Neuron (in vitro differentiated cells): ENCODE measurements around the gene MTHFR.

ENCODE experiments used
- H2AFZ ChIP-seq: one replicate; pipeline ENCODE4 v1.6.1; 2013; ENCODE audit warnings: low read depth, mild to moderate bottlenecking, inconsistent platforms, low read length, moderate library complexity
- H3K27me3 ChIP-seq: one replicate; pipeline ENCODE4 v1.6.1; 2013; ENCODE audit warnings: low read length; ENCODE audit not compliant: insufficient read depth
- H3K36me3 ChIP-seq: one replicate; pipeline ENCODE4 v1.6.1; 2013; ENCODE audit warnings: low read length; ENCODE audit not compliant: insufficient read depth
- H3K4me1 ChIP-seq: one replicate; pipeline ENCODE4 v1.6.1; 2013; ENCODE audit warnings: low read length; ENCODE audit not compliant: insufficient read depth
- H3K4me3 ChIP-seq: 2 replicates; pipeline ENCODE4 v1.5.1; 2013; ENCODE audit warnings: mild to moderate bottlenecking, low read length, moderate library complexity
- H3K9me3 ChIP-seq: one replicate; pipeline ENCODE4 v1.6.1; 2013; ENCODE audit warnings: low read length

The MTHFR gene

DNA sequence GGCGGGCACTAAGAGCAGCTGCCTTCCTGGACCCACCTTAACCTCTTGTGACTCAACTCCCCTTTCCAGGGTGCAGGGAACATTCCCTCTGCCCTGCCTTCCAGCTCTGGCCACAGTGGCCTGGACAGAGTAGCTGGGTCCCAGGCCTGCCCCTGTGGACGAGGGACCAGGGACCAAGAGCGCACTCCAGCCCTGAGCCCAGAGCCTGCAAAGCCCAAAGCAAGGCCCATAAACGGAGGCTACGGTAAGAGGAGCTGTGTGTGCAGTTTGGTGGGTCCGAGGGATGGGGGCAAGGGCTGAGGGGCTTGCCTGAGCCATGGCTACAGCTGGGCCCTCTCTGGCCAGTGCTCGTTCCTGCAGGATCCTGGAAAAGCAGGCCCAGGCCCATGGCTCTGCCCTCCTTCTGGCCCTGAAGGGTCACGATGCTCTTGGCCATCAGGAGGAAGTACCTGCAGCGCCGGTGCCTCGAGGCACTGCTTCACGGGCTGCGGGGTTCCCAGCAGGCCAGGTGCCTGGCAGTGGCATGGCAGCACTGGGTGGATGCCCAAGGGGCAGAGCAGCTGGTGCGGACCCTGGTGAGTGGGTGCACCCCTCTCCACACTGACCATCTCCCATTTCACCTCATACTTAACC is 17.8 kb downstream of the MTHFR start:
- peaks cover 30% of the 10 kb centered on the region for H3K4me1 ChIP-seq

DNA sequence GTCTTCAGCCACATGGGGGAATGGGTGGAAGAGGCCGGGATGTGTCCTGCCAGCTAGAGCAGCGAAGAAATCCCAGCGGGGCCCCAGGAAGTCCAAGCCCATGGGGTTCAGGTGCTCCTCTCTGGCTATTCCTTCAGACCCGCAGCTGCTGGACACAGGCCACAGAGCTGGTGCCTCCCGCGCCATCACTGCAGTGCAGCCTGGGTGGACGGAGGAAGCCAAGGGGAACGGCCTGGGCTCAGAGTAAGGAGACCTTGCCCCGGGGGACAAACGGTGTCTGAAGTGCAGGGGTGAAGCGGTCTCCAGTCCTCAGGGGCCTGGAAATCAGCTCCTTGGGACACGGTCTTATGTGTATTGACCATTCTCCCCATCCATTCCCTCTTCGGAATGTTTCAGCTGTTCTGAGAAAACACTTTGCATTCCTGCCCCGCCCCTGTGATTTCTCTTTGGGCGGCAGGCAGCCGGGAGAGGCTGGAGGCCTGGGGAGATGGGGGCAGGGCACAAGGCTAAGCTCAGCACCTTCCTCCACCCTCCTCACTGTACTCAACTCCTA is 18.4 kb downstream of the MTHFR start:
- Histone ChIP-seq H3K27me3 (peaks cover 3% of the 10 kb centered on the region), H3K36me3 (peaks cover 4% of the 10 kb centered on the region), H2AFZ (no peak overlapping the region), H3K9me3 (no peaks in the 10 kb centered on the region), H3K4me1 (peaks cover 30% of the 10 kb centered on the region), H3K4me3 (no peak overlapping the region)

More for the DNA sequence above, 17.8 kb downstream of the MTHFR start:
- H2AFZ ChIP-seq, result no peak overlapping the region
- no peak overlapping the region for H3K4me3 ChIP-seq
- peaks cover 4% of the 10 kb centered on the region for H3K36me3 ChIP-seq
- no peaks in the 10 kb centered on the region for H3K9me3 ChIP-seq
- H3K27me3 ChIP-seq, result peaks cover 3% of the 10 kb centered on the region

DNA sequence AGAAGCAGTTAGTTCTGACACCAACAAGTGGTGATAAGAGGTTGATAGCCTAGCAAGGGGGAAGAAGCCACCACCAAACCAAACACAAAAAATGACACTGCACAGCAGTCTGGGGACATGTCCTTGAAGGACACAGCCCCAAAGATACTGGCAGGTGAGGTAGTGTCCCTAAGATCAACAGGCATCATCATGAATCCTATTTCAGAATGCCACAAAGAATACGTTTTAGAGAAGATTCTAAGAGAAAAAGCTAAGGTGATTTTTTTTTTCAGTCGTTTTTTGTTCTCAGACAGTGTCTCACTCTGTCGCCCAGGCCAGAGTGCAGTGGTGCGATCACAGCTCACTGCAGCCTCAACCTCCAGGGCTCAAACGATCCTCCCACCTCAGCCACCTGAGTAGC is 19.6 kb downstream of the MTHFR start:
- Histone ChIP-seq H3K9me3 (no peaks in the 10 kb centered on the region), H3K27me3 (peaks cover 3% of the 10 kb centered on the region), H3K4me1 (peaks cover 30% of the 10 kb centered on the region), H3K4me3 (no peak overlapping the region), H3K36me3 (peaks cover 4% of the 10 kb centered on the region), H2AFZ (no peak overlapping the region)

DNA sequence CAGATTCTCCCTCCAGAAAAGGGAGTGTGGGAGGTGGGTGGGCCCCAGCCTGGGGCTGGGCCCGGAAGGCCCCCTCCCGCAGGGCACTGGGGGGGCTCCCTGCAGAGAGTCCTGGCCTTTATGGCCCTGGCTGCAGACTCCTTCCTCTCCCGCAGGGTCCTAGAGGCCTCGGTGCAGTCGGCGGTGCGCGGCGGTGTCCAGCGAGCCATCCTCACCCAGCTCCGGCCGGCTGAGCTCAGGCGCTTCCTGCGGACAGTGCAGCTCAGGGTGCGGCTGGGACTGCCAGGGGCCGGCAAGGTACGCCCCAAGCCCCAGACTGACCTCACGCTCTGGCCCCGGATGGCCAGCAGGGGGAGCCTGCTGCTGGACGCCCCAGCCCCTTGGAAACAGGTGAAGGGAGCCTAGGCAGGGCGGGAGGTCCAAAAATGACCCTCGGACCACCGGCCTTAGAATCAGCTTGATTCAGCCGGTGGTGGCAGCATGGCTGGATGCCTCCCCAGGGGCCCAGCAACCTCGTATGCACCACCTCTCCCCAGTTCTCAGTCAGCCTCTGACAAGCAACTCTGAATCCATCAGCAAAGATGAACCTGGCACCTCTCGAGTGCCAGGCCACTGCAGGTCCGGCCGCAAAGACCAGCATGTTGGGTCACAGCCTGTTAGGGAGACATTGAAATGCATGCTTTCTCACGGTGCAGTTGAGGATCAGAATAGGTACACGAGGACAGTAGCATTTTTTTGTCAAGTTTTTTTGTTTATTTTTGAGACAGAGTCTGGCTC is 20.6 kb downstream of the MTHFR start:
- H3K4me1 ChIP-seq, result peaks cover 30% of the 10 kb centered on the region
- no peaks in the 10 kb centered on the region for H3K9me3 ChIP-seq
- H3K36me3 ChIP-seq, result no peaks in the 10 kb centered on the region
- H3K4me3 ChIP-seq, result no peak overlapping the region
- peaks cover 3% of the 10 kb centered on the region for H3K27me3 ChIP-seq
- H2AFZ ChIP-seq, result peak overlapping the region; percentile 27

DNA sequence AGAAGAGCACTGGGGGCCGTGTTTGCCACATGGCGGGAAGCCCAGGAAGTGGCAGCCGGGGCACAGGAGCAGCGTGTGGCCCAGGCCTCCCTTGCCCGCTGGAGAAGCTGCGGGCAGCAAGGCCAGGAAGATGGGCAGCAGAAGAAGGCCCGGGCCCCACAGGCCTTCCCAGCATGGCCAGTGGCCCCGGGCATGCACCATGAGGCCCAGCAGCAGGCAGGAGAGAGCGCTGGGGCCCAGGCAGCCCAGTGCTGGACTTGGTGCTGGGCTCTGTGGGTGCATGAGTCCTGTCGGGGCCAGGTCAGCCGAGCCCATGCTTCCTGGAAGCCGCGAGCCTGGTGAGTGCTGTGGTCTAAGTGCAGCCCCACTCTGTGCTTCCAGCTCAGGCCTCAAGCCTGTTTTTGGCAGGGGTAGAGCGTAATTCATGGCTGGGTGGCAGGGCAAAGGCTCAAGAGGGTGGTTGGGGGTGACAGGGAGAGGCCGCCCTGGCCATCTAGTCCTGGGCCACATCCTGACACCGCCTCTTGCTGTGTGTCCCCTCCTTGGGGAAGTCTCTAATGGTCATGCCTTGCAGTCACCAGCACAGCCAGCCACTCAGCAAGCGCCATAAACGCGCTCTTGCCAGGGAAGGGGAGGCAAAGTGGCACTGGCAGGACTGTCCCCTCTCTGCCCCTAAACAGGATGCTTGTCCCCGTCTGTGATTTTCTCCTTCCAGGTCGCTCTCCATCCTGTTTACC is 21.3 kb downstream of the MTHFR start:
- H3K4me3 ChIP-seq, result no peak overlapping the region
- peak overlapping the region; percentile 27 for H2AFZ ChIP-seq
- no peaks in the 10 kb centered on the region for H3K36me3 ChIP-seq
- H3K4me1 ChIP-seq, result peaks cover 23% of the 10 kb centered on the region
- peaks cover 3% of the 10 kb centered on the region for H3K27me3 ChIP-seq
- H3K9me3 ChIP-seq, result no peaks in the 10 kb centered on the region

DNA sequence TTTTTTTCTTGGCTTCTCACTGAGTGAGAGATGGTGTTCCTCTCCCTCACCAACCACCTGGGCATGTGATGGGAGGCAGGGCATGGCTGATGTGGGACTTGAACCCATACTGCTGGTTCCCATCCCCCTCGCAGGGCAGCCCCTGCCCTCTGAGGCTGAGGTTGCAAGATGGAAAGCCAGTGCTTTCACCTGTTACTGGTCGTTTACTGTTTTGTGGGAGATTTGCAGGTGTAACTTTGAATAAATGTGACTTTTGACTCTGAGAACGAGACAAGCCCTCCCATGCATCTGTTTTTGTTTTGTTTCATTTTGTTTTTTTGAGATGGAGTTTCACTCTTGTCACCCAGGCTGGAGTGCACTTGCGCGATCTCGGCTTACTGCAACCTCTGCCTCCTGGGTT is 22.2 kb downstream of the MTHFR start:
- Histone ChIP-seq H2AFZ (no peak overlapping the region), H3K27me3 (peaks cover 3% of the 10 kb centered on the region), H3K4me3 (no peak overlapping the region), H3K4me1 (peaks cover 14% of the 10 kb centered on the region), H3K36me3 (no peaks in the 10 kb centered on the region), H3K9me3 (no peaks in the 10 kb centered on the region)

DNA sequence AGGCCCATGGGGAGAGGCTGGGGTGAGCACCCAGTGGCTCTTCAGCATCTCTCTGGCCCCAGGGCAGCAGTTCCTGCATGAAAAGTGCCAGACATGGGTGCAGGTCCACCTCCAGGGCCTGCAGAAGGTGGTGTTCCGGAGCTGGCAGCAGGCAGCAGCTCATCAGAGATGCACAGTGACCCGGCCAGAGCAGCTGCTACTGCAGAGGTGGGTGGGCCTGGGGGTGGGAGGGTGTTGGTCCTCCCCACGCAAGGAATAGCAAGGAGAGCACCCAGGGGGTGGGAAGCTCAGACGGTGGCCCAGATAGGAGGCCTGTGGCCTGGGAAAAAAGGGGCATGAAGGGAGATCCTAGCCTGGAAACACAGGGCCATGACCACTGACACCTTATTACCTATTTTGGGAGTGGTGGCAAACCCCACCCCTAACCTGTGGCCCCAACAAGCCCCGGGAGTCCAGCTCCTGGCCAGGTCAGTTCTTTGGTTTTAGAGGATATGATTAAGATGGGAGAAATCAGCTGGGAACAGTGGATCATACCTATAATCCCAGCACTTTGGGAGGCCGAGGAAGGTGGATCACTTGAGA is 23.5 kb downstream of the MTHFR start:
- Histone ChIP-seq H2AFZ (no peak overlapping the region), H3K9me3 (no peaks in the 10 kb centered on the region), H3K36me3 (no peaks in the 10 kb centered on the region), H3K4me1 (peaks cover 7% of the 10 kb centered on the region), H3K27me3 (peaks cover 3% of the 10 kb centered on the region), H3K4me3 (no peak overlapping the region)

DNA sequence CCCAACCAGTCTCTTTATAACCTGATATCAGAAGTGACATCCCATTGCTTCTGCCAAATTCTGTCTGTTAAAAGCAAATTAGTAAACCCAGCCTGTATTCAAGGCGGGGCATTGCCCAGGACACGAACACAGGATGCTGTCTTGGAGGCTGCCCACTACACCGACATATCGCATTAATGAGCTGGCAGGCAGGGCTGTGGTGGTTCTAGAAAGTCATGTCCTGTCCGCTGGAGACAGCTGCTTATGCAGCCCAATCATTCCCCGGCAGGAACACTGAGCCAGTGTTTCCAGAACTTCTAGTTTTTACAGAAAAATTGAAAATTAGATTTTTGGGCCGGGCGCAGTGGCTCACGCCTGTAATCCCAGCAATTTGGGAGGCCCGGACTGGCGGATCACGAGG is 24.5 kb downstream of the MTHFR start:
- Histone ChIP-seq H3K27me3 (peaks cover 6% of the 10 kb centered on the region), H3K36me3 (no peaks in the 10 kb centered on the region), H3K4me1 (peaks cover 7% of the 10 kb centered on the region), H2AFZ (no peak overlapping the region), H3K4me3 (no peak overlapping the region), H3K9me3 (no peaks in the 10 kb centered on the region)

DNA sequence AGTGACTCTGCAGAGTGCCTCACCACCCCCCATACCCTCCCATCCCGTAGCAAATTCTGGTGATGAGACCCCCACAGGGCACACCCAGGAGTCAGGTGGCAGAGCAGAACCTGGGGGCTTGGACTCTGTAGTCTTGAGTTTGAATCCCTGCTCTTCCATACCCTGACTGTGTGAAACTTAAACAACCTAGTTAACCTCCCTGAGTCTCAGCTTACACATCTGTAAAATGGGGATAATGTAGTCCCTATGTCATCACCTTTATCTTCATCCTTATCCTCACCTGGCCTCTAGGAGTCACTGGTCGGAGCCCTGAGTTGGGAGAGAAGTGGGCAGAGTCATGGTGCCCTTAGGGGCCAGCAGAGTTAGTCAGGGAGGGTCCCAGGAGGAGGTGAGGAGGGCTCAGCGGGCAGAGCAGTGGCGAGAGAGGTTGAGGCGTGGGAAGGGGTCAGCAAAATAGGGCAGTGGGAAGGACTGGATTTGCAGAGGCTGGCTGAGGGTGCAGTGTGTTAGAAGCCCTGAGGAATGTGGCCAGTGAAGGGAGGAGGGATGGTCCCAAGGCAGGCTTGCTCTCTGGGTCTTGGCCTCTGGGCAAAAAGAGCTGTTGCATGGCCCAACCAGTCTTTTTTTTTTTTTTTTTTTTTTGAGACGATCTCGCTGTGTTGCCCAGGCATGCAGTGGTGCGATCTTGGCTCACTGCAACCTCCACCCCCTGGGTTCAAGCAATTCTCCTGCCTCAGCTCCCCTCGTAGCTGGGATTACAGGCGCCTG is 25.2 kb downstream of the MTHFR start:
- Histone ChIP-seq H3K4me3 (no peak overlapping the region), H2AFZ (no peak overlapping the region), H3K27me3 (peaks cover 7% of the 10 kb centered on the region), H3K9me3 (no peaks in the 10 kb centered on the region), H3K36me3 (no peaks in the 10 kb centered on the region), H3K4me1 (peaks cover 7% of the 10 kb centered on the region)

DNA sequence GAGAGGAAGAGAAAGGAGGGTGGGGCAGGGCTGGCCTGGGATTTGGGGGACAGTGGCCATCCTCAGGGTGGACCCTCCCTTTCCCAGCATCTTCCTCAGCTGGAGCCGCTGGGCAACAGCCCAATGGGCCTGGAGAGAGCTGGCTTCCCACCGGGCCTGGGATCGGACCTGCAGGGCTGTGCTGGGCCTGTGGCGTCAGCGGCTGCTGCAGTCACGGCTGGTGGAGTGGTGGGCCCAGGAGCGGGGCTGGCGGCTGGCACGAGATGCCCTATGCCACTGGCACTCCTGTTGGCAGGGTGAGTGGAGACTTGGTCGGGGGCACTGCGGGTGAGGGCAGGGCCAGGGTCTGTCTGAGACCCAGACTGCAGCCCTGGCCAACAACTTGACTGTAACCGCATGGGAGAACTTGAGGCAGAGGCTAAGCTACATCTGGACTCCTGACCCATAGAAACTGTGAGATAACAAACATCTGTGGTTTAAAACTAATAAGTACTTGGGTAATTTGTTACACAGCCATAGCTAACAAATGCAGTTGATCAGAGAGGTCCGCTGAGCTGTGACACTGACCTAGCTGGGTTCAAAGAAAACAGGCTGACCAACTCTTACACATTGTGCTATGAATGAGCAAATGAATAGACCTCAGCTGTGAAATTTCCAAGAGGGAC is 25.9 kb downstream of the MTHFR start:
- Histone ChIP-seq H3K4me3 (no peak overlapping the region), H3K27me3 (peaks cover 10% of the 10 kb centered on the region), H3K36me3 (no peaks in the 10 kb centered on the region), H3K9me3 (no peaks in the 10 kb centered on the region), H2AFZ (no peak overlapping the region), H3K4me1 (peaks cover 5% of the 10 kb centered on the region)

DNA sequence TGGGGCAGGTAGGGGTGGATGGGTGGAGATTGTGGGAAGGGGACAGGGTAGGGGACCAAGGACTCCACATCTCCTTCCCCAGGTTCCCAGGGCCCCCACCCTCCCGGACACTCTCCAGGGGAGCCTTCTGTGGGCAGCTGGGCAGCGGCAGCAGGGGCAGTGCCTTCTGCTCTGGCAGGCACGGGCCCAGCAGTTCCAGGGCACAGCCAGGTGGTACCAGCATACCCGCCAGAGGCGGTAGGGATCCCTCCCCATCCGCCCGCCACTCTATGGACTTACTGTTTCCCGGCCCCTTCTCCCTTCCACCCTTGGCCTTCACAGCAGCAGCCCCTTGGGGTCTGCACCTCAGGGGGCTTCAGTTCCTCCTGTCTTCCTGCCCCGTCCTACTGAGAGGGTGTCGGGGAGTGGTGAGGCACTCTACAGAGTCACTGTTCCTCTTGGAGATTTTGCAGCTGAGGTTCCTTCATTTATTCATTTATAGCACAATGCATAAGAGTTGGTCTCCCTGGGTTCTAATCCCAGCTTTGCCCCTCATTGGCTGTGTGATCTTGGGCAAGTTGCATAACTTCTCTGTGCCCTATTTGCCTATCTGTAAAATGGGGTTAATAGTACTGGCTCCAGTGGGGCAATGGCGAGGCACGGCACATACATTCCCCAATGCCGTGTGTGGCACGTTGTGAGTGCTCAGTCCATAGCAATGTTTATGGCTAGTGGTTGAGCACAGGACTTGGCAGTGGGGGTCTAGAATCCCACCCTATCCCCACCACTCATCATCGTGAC is 26.7 kb downstream of the MTHFR start:
- Histone ChIP-seq H3K36me3 (no peaks in the 10 kb centered on the region), H3K9me3 (no peaks in the 10 kb centered on the region), H3K27me3 (peaks cover 15% of the 10 kb centered on the region), H3K4me1 (no peaks in the 10 kb centered on the region), H3K4me3 (no peak overlapping the region), H2AFZ (no peak overlapping the region)
